Sigmoid colon (tissue), 7 donors: ENCODE results near the gene NKAIN1. TPM values are rescaled to one million over a fixed set of nuclear protein-coding genes. Genes with fewer than 3 reads are reported as not detected.

Experiments
- DNase-seq: peaks from one replicate; pipeline ENCODE4 v3.0.0-alpha.2; 2019
- H3K27ac ChIP-seq, 4 donors: fragments of 200-600 bp; sonication (generic); one replicate each; pipeline ENCODE4 v1.5.1; 2016 to 2019; ENCODE audit warnings: mild to moderate bottlenecking in 1 of 4
- H3K27me3 ChIP-seq, 3 donors: fragments of 200-600 bp; sonication (generic); one replicate each; pipeline ENCODE4 v1.5.1; 2019; ENCODE audit warnings: mild to moderate bottlenecking in 1 of 3
- H3K36me3 ChIP-seq, 4 donors: fragments of 200-600 bp; sonication (generic); one replicate each; pipeline ENCODE4 v1.5.1; 2016 to 2019
- H3K4me1 ChIP-seq, 4 donors: fragments of 200-600 bp; sonication (generic); one replicate each; pipeline ENCODE4 v1.5.1; 2017 to 2019
- H3K4me3 ChIP-seq, 4 donors: fragments of 200-600 bp; sonication (generic); one replicate each; pipeline ENCODE4 v1.5.1; 2017 to 2019; ENCODE audit warnings: mild to moderate bottlenecking in 2 of 4, moderate library complexity in 1 of 4
- H3K9me3 ChIP-seq, 4 donors: fragments of 200-600 bp in 3 of 4; sonication (generic) in 3 of 4; one replicate each; pipeline versions ENCODE4 v1.5.1 to v1.6.1; 2013 to 2019
- CTCF ChIP-seq, 4 experiments: fragments of 450-650 bp in 3 of 4; fragments of 200-600 bp in 1 of 4; IDR thresholded peaks; one replicate each; pipeline ENCODE4 v1.5.1; 2016 to 2019; ENCODE audit warnings: antibody characterized with exemption in 4 of 4, mild to moderate bottlenecking in 3 of 4, moderate library complexity in 2 of 4
- EP300 ChIP-seq, 4 donors: sonication (generic); formaldehyde crosslinking; IDR thresholded peaks; one replicate each; pipeline ENCODE4 v1.6.1; 2017; ENCODE audit warnings: antibody characterized with exemption in 4 of 4
- POLR2A ChIP-seq, 2 donors: fragments of 450-650 bp; IDR thresholded peaks; one replicate each; pipeline ENCODE4 v1.6.1; 2016; ENCODE audit warnings: antibody characterized with exemption in 2 of 2, mild to moderate bottlenecking in 2 of 2, moderate library complexity in 2 of 2
- POLR2AphosphoS5 ChIP-seq, 4 donors: sonication (generic); formaldehyde crosslinking; IDR thresholded peaks; one replicate each; pipeline ENCODE4 v1.6.1; 2017; ENCODE audit warnings: antibody characterized with exemption in 4 of 4
- WGBS, 2 donors: extraction: QIAGEN DNeasy Blood & Tissue Kit; methylation state at CpG; one replicate each; pipeline ENCODE4 v1.1.7; 2013; 5-methylcytosine and 5-hydroxymethylcytosine counted together
- intact Hi-C: fragments of 100-400 bp; cut with DNase I; formaldehyde crosslinking; loops from one replicate; pipeline ENCODE4 v1.15.1; 2023
- polyA plus RNA-seq, 3 donors: library from polyadenylated mRNA; stranded (reverse); fragments of 200-250 nt; gene quantifications; one replicate each; pipeline ENCODE4 v1.2.3, GENCODE V29; 2013
- total RNA-seq, 4 donors: library from RNA; depleted of rRNA; stranded (reverse); fragments of >200 nt; gene quantifications; one replicate each; pipeline ENCODE4 v1.1.0, GENCODE V29; 2016
- donor health status: healthy with polysubstance abuse.
- donor health status: Bipolar disorder and iron deficiency.
- donor health status: healthy.

NKAIN1 gene
- total and polyA plus RNA-seq, 7 donors = 0.28 to 1.4 (median 0.35) TPM; not detected in 3

DNA sequence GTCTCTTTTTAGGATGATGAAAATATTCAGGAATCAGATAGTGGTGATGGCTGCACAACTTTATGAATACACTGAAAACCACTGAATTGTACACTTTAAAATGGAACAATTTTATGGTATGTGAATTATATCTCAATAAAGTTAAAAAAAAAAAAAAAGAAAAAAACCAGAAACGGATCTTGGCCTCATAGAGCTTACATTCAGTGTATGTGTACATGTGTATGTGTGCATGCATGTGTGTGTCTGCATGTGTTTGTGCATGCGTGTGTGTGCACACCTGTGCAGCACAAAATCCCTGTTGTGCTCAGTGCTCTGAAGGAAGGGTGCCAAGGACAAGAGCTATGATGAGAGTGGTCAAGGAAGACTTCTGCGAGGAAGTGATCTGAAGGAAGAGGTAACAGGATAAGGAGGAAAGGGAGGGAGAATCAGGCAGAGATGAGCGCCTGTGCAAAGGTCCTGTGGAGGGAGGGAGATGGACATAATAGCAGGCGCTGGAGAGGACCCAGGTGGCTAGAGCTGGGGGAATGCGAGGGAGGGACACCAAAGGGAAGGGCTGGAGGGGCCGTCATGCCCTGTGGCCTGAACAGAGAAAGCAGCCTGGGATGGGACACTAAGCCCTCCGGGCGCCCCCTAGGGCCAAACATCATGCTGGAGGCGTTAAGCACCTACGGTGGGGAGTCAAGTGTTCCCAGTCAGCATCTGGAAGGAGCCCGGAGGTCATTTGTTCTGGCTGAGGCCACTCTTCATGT lies 25.2 kb downstream of the NKAIN1 start:
- Histone ChIP-seq H3K36me3 (no peaks in the 10 kb centered on the region), H3K4me3 (no peak overlapping the region), H3K4me1 (peaks cover 0 to 13% (median 10%) of the 10 kb centered on the region in 4 donors), H3K9me3 (no peaks in the 10 kb centered on the region), H3K27ac (no peak overlapping the region), H3K27me3 (peaks cover 0 to 3% (median 0%) of the 10 kb centered on the region in 3 donors)
- DNase-seq = no peak
- 63 to 76% methylated on average over 12 of the region's 12 CpGs for WGBS, 2 donors
- intact Hi-C loops = no loop called here
- TF ChIP-seq POLR2AphosphoS5 (IDR thresholded peaks at IDR 0.05) = no peak
- TF ChIP-seq POLR2A (IDR thresholded peaks at IDR 0.05) = no peak
- TF ChIP-seq CTCF (IDR thresholded peaks at IDR 0.05) = no peak
- no peak for TF ChIP-seq EP300 (IDR thresholded peaks at IDR 0.05)

DNA sequence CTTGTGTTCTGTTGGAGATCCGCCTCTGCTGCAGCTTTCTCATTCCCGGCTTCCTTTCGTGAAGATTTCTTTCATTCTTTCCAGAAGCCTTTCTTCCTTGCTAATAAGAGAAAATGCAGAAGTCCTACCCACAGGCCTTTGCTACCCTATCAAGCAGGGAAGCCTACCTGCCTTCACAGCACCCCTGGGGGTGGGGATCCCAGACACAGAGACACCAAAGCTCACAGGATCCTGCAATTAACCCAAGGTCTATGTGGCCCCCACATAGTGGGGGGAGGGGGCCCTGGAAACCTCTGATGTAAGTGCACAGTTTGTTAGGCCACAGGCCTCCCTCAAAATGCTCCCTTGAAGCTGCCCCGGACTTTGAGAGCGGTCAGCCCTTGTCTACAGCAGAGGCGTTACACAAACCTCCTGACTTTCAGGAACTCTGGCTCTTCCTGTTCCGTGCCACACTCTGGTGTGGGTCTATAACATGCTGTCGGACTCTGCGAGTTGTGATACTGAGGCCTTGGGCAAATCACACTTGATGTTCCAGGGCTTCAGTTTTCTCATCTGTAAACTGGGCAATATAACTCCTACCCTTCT lies 31.2 kb downstream of the NKAIN1 start:
- intact Hi-C loops = no loop called here
- no peak for TF ChIP-seq POLR2A (IDR thresholded peaks at IDR 0.05)
- no peak for TF ChIP-seq CTCF (IDR thresholded peaks at IDR 0.05)
- no peak for TF ChIP-seq POLR2AphosphoS5 (IDR thresholded peaks at IDR 0.05)
- no peak for TF ChIP-seq EP300 (IDR thresholded peaks at IDR 0.05)
- no peaks in the 10 kb centered on the region for H3K9me3 ChIP-seq
- H3K27ac ChIP-seq = no peak overlapping the region
- no peak overlapping the region for H3K4me3 ChIP-seq
- WGBS, 2 donors = 88 to 91% methylated on average over 9 of the region's 9 CpGs
- no peaks in the 10 kb centered on the region for H3K4me1 ChIP-seq
- no peaks in the 10 kb centered on the region for H3K36me3 ChIP-seq
- H3K27me3 ChIP-seq = peaks cover 0 to 3% (median 0%) of the 10 kb centered on the region in 3 donors
- no peak for DNase-seq

GRCh38 chr1:31207569-31207968 lies 32.1 kb downstream of the NKAIN1 start:
- TF ChIP-seq CTCF (IDR thresholded peaks at IDR 0.05) (no peak), POLR2AphosphoS5 (IDR thresholded peaks at IDR 0.05) (no peak), POLR2A (IDR thresholded peaks at IDR 0.05) (no peak), EP300 (IDR thresholded peaks at IDR 0.05) (no peak)
- Histone ChIP-seq H3K4me1 (no peaks in the 10 kb centered on the region), H3K4me3 (no peak overlapping the region), H3K9me3 (no peaks in the 10 kb centered on the region), H3K36me3 (no peaks in the 10 kb centered on the region), H3K27me3 (peaks cover 0 to 3% (median 0%) of the 10 kb centered on the region in 3 donors), H3K27ac (no peak overlapping the region)
- no peak for DNase-seq
- 72 to 80% methylated on average over 5 of the region's 5 CpGs for WGBS, 2 donors
- intact Hi-C loops = no loop called here

DNA sequence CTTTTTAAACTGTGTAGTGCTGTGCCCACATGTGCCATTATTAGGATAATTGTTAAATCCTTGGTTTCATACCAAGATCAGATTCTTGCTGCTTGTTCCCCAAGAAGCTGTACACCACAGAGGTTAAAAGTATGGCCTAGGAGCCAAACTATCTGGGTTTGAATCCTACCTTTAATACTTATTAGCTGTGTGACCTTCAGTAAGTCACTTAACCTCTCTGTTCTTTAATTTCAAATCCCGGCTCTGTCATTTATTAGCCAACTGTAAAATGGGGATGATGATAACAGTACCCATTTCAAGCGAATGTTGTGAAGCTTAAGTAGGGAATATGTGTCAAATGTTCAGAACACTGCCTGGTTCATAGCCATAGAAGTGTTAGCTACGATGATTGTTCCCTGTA lies 32.6 kb downstream of the NKAIN1 start:
- Histone ChIP-seq H3K36me3 (no peaks in the 10 kb centered on the region), H3K4me1 (no peaks in the 10 kb centered on the region), H3K4me3 (no peak overlapping the region), H3K9me3 (no peaks in the 10 kb centered on the region), H3K27me3 (peaks cover 0 to under 1% (median 0%) of the 10 kb centered on the region in 3 donors), H3K27ac (no peak overlapping the region)
- no peak for TF ChIP-seq CTCF (IDR thresholded peaks at IDR 0.05)
- TF ChIP-seq POLR2A (IDR thresholded peaks at IDR 0.05) = no peak
- TF ChIP-seq EP300 (IDR thresholded peaks at IDR 0.05) = no peak
- TF ChIP-seq POLR2AphosphoS5 (IDR thresholded peaks at IDR 0.05) = no peak
- WGBS, 2 donors = 86 to 91% methylated on average over 3 of the region's 3 CpGs
- DNase-seq = no peak
- intact Hi-C loops = no loop called here
